Hematopoietic multipotent progenitor cell treated with erythropoietin and hydrocortisone succinate and interleukin-3 and kit ligand, for 6 days (in vitro differentiated cells): ENCODE data around the gene ALB.

Source experiments
- DNase-seq: peaks from one replicate; pipeline ENCODE4 v3.0.0-alpha.2; 2015

Gene ALB

DNA sequence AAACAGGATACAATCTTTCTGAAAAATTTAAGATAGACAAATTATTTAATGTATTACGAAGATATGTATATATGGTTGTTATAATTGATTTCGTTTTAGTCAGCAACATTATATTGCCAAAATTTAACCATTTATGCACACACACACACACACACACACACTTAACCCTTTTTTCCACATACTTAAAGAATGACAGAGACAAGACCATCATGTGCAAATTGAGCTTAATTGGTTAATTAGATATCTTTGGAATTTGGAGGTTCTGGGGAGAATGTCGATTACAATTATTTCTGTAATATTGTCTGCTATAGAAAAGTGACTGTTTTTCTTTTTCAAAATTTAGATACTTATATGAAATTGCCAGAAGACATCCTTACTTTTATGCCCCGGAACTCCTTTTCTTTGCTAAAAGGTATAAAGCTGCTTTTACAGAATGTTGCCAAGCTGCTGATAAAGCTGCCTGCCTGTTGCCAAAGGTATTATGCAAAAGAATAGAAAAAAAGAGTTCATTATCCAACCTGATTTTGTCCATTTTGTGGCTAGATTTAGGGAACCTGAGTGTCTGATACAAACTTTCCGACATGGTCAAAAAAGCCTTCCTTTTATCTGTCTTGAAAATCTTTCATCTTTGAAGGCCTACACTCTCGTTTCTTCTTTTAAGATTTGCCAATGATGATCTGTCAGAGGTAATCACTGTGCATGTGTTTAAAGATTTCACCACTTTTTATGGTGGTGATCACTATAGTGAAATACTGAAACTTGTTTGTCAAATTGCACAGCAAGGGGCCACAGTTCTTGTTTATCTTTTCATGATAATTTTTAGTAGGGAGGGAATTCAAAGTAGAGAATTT is 5.2 kb downstream of the ALB start:
- DNase-seq, result no peak

DNA sequence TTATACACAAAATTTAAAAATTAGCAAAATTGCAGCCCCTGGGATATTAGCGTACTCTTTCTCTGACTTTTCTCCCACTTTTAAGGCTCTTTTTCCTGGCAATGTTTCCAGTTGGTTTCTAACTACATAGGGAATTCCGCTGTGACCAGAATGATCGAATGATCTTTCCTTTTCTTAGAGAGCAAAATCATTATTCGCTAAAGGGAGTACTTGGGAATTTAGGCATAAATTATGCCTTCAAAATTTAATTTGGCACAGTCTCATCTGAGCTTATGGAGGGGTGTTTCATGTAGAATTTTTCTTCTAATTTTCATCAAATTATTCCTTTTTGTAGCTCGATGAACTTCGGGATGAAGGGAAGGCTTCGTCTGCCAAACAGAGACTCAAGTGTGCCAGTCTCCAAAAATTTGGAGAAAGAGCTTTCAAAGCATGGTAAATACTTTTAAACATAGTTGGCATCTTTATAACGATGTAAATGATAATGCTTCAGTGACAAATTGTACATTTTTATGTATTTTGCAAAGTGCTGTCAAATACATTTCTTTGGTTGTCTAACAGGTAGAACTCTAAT is 6.0 kb downstream of the ALB start:
- no peak for DNase-seq

DNA sequence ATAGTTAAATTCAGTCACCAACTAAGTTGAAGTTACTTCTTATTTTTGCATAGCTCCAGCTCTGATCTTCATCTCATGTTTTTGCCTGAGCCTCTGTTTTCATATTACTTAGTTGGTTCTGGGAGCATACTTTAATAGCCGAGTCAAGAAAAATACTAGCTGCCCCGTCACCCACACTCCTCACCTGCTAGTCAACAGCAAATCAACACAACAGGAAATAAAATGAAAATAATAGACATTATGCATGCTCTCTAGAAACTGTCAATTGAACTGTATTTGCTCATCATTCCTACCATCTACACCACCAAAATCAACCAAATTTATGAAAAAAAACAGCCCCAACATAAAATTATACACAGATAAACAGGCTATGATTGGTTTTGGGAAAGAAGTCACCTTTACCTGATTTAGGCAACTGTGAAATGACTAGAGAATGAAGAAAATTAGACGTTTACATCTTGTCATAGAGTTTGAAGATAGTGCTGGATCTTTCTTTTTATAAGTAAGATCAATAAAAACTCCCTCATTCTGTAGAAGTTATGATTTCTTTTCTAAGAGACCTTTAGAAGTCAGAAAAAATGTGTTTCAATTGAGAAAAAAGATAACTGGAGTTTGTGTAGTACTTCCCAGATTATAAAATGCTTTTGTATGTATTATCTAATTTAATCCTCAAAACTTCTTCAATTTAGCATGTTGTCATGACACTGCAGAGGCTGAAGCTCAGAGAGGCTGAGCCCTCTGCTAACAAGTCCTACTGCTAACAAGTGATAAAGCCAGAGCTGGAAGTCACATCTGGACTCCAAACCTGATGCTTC is 7.0 kb downstream of the ALB start:
- no peak for DNase-seq

DNA sequence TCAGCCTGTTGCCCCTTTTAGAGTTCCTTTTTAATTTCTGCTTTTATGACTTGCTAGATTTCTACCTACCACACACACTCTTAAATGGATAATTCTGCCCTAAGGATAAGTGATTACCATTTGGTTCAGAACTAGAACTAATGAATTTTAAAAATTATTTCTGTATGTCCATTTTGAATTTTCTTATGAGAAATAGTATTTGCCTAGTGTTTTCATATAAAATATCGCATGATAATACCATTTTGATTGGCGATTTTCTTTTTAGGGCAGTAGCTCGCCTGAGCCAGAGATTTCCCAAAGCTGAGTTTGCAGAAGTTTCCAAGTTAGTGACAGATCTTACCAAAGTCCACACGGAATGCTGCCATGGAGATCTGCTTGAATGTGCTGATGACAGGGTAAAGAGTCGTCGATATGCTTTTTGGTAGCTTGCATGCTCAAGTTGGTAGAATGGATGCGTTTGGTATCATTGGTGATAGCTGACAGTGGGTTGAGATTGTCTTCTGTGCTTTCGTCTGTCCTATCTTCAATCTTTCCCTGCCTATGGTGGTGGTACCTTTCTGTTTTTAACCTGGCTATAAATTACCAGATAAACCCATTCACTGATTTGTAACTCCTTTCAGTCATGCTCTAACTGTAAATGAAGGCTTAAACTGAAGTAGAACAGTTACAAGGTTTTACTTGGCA is 7.8 kb downstream of the ALB start:
- no peak for DNase-seq

DNA sequence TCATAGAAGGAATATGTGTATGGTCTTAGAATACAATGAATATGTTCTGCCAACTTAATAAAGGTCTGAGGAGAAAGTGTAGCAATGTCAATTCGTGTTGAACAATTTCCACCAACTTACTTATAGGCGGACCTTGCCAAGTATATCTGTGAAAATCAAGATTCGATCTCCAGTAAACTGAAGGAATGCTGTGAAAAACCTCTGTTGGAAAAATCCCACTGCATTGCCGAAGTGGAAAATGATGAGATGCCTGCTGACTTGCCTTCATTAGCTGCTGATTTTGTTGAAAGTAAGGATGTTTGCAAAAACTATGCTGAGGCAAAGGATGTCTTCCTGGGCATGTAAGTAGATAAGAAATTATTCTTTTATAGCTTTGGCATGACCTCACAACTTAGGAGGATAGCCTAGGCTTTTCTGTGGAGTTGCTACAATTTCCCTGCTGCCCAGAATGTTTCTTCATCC is 9.2 kb downstream of the ALB start:
- no peak for DNase-seq

DNA sequence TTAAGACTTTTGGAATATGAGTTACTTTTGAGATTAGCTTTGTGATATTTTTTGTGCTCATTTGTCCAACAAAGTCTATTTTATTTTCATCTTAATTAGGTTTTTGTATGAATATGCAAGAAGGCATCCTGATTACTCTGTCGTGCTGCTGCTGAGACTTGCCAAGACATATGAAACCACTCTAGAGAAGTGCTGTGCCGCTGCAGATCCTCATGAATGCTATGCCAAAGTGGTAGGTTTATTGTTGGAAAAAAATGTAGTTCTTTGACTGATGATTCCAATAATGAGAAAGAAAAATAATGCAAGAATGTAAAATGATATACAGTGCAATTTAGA is 10.8 kb downstream of the ALB start:
- no peak for DNase-seq

DNA sequence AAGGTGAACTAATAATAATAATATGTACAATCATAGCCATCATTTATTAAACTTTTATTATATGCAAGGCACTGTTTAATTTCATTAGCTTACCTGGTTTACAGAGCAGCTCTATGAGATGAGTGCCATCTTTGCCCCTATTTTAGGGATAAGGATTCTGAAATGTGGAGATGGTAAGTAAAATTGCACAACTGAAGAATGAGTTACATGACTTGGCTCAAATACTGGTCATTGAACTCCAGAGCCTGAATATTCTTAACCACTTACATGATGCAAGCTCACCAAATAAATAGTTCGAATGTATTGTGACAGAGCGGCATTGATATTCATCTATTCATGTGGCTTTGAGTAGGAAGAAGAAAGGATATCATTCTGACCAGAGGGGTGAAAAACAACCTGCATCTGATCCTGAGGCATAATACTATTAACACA is 11.7 kb downstream of the ALB start:
- DNase-seq, result peak; percentile 58

DNA sequence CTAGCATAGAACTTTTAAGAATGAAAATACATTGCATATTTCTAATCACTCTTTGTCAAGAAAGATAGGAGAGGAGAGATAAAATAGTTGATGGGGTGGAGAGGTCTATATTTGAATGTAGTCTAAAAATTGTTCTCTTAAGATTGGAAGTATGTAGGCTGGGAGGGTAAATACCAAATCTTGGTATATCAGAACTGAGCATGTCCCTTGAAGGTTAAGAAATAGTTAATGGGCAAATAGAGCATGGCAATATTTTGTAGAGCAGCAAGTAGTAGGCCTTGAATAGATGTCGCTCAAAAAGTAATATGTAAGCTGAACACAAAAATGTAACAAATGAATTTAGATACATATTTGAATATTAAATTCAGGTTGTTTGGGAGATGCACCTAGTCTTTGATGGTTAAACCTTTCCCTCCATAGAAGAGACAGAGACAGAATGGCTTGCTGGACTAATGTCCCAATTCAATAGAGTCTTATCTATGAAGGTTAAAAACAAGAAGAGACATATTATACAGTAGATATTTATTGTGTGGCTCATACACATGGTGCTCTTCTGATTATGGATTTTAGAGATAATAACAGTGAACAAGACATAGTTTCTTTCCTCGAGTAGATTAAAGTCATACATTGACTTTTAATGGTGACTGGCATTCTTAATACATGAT is 12.5 kb downstream of the ALB start:
- DNase-seq, result no peak

DNA sequence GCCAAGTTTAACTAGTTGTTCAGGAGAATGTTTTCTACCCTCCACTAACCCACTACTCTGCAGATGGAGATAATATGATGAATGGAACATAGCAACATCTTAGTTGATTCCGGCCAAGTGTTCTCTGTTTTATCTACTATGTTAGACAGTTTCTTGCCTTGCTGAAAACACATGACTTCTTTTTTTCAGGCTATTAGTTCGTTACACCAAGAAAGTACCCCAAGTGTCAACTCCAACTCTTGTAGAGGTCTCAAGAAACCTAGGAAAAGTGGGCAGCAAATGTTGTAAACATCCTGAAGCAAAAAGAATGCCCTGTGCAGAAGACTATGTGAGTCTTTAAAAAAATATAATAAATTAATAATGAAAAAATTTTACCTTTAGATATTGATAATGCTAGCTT is 13.3 kb downstream of the ALB start:
- DNase-seq, result no peak

DNA sequence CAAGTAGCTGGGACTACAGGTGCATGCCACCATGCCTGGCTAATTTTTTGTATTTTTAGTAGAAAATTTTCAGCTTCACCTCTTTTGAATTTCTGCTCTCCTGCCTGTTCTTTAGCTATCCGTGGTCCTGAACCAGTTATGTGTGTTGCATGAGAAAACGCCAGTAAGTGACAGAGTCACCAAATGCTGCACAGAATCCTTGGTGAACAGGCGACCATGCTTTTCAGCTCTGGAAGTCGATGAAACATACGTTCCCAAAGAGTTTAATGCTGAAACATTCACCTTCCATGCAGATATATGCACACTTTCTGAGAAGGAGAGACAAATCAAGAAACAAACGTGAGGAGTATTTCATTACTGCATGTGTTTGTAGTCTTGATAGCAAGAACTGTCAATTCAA is 13.9 kb downstream of the ALB start:
- peak; percentile 36 for DNase-seq

DNA sequence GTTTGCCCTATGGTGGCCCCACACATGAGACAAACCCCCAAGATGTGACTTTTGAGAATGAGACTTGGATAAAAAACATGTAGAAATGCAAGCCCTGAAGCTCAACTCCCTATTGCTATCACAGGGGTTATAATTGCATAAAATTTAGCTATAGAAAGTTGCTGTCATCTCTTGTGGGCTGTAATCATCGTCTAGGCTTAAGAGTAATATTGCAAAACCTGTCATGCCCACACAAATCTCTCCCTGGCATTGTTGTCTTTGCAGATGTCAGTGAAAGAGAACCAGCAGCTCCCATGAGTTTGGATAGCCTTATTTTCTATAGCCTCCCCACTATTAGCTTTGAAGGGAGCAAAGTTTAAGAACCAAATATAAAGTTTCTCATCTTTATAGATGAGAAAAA is 14.6 kb downstream of the ALB start:
- DNase-seq, result peak; percentile 6

DNA sequence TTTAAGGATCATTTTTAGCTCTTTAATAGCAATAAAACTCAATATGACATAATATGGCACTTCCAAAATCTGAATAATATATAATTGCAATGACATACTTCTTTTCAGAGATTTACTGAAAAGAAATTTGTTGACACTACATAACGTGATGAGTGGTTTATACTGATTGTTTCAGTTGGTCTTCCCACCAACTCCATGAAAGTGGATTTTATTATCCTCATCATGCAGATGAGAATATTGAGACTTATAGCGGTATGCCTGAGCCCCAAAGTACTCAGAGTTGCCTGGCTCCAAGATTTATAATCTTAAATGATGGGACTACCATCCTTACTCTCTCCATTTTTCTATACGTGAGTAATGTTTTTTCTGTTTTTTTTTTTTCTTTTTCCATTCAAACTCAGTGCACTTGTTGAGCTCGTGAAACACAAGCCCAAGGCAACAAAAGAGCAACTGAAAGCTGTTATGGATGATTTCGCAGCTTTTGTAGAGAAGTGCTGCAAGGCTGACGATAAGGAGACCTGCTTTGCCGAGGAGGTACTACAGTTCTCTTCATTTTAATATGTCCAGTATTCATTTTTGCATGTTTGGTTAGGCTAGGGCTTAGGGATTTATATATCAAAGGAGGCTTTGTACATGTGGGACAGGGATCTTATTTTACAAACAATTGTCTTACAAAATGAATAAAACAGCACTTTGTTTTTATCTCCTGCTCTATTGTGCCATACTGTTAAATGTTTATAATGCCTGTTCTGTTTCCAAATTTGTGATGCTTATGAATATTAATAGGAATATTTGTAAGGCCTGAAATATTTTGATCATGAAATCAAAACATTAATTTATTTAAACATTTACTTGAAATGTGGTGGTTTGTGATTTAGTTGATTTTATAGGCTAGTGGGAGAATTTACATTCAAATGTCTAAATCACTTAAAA is 15.3 kb downstream of the ALB start:
- no peak for DNase-seq

DNA sequence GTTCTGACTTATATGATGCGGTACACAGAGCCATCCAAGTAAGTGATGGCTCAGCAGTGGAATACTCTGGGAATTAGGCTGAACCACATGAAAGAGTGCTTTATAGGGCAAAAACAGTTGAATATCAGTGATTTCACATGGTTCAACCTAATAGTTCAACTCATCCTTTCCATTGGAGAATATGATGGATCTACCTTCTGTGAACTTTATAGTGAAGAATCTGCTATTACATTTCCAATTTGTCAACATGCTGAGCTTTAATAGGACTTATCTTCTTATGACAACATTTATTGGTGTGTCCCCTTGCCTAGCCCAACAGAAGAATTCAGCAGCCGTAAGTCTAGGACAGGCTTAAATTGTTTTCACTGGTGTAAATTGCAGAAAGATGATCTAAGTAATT is 16.5 kb downstream of the ALB start:
- DNase-seq, result no peak

DNA sequence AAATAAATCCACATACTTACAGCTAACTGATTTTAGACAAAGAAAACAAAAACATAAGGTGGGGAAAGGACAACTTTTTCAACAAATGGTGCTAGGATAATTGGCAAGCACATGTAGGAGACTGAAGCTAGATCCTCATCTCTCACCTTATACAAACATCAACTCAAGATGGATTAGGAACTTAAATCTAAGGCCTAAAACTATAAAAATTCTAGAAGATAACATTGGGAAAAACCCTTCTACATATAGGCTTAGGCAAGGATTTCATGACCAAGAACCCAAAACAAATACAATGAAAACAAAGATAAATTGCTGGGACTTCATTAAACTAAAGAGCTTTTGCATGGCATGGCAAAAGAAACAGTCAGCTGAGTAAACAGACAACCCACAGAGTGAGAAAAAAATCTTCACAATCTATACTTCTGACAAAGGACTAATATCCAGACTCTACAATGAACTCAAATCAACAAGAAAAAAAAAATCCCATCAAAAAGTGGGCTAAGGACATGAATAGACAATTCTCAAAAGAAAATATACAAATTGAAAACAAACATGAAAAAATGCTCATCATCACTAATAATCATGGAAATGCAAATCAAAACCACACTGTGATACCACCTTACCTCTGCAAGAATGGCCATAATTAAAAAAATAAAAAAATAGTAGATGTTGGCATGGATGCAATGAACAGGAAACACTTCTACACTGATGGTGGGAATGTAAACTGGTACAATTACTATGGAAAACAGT is 17.8 kb downstream of the ALB start:
- DNase-seq, result no peak

DNA sequence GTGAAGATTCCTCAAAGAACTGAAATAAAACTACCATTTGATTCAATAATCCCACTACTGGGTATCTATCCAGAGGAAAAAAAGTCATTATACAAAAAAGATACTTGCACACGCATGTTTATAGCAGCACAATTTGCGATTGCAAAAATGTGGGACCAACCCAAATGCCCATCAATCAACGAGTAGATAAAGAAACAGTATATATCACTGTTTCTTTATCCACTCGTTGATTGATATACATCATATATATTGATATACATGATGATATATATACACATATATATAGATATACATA is 18.3 kb downstream of the ALB start:
- no peak for DNase-seq

DNA sequence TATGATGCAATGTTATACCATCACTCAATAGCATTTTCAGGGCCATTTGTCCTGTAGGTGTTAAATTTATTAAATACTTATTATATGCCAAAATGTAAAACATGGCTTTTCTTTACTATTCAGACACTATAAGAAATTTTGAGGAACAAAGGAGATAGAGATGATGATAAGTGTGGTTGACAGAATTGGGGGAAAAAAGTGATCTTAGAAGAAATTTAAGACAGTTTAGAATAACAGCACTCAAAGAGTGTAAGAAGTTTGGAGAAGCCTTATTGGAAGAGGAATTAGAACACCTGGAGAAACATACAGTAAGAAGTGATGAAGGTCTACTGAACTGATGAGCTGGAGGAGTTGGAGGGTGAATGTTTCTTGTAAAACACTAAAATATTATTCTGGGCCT is 19.1 kb downstream of the ALB start:
- no peak for DNase-seq

DNA sequence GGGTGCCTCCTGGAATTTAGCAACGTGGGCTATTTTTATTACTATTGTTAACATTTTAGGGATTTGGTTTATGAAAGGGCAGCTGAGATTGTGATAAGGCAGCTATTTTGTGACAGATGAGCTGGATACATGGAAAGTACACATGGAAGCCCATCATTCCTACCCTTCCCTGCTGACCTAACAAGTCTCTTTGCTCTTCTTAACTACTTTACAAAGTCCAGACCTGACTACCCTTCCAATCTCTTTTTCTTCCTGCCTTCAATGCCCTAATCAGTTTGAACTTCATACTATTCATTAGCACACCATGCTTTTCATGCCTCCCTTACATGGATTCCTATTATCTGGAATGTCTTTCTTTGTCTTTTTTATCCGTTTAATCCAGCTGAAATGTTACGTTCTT is 22.6 kb downstream of the ALB start:
- no peak for DNase-seq

DNA sequence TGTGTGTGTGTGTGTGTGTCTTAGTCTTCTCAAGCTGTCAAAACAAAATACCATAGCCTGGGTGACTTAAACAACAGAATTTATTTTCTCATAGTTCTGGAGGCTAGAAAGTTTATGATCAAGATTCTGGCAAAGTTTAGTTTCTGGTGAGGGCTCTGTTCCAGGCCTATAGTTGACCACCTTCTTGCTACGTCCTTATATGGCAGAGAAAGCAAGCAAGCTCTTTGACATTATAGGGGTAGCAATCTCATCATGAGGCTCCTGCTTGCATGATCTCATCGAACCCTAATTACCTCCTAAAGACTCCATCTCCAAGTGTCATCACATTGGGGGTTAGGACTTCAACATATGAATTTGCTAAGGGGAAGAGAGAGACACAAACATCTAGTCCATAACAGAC is 25.0 kb downstream of the ALB start:
- no peak for DNase-seq

DNA sequence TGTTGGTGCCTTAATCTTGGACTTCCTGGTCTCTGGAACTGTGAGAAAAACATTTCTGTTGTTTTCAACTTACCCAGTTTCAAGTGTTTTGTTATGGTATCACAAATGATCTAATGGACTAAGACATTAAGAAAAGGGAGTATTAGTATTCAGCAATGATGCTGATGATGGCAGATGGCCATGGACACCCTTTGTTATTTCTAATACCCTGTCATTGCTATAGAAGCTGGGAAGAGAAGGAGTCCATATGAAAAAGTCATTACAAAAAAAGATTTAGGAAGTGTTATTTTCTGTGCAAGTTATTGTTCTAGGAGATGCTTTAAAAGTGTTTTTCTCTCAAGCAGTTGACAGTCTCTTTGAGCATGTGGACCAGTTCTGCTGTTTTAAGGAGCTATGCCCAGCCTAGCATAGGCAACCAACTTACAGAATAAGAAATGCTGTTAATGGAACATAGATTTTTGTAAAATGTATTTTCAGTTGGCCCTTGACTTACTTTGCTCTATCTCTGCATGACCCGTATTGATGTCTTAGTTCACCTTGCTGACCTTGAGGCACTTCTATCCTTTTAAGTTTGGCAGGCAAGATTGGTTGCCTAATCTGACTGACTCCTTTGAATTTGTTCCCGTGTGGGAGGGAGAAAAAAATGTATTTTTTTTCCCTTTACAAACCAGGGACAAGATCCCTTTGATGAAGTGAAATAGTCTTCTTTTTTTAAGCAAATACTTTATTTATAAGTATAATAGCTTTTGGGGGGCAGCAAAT is 25.9 kb downstream of the ALB start:
- no peak for DNase-seq

DNA sequence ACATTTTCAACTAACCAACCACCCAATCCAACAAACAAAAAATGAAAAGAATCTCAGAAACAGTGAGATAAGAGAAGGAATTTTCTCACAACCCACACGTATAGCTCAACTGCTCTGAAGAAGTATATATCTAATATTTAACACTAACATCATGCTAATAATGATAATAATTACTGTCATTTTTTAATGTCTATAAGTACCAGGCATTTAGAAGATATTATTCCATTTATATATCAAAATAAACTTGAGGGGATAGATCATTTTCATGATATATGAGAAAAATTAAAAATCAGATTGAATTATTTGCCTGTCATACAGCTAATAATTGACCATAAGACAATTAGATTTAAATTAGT is 27.7 kb downstream of the ALB start:
- DNase-seq, result no peak
